Common myeloid progenitor, CD34-positive (primary cell): Measurements from ENCODE around the gene DIPK1A.

Source experiments
- CTCF ChIA-PET: fragments of 350-600 bp; sonication (Branson Sonifier 250); formaldehyde crosslinking; loops from one replicate; lab custom pipeline; 2021; ENCODE audit warnings: antibody characterized with exemption; lab: Charles Lee
- POLR2A ChIA-PET: fragments of 350-600 bp; sonication (Branson Sonifier 250); formaldehyde crosslinking; loops from one replicate; lab custom pipeline; 2021; ENCODE audit warnings: antibody characterized with exemption; lab: Charles Lee
- DNase-seq, 3 donors: peaks; one replicate each; pipeline versions ENCODE4 v3.0.0 to v3.0.0-alpha.2; 2013
- H3K27ac ChIP-seq, 2 experiments: 1 replicate in 1 of 2; 2 replicates in 1 of 2; pipeline ENCODE4 v1.7.0; 2013; ENCODE audit warnings: inconsistent platforms in 2 of 2, low read length in 2 of 2, mild to moderate bottlenecking in 2 of 2, low read depth in 1 of 2, moderate library complexity in 1 of 2; ENCODE audit not compliant: severe bottlenecking in 2 of 2, insufficient read depth in 1 of 2, poor library complexity in 1 of 2
- H3K27me3 ChIP-seq, 5 experiments: replicated peaks in 2 of 5; 1 replicate in 3 of 5; 2 replicates in 2 of 5; pipeline versions ENCODE4 v1.6.1 to v1.7.0; 2013; ENCODE audit warnings: low read length in 4 of 5, mild to moderate bottlenecking in 2 of 5, moderate library complexity in 2 of 5, inconsistent platforms in 1 of 5; ENCODE audit not compliant: insufficient read depth in 5 of 5, control insufficient read depth in 4 of 5
- H3K36me3 ChIP-seq, 4 experiments: 1 replicate in 2 of 4; 2 replicates in 2 of 4; pipeline versions ENCODE4 v1.6.1 to v1.7.0; 2013; ENCODE audit warnings: low read length in 3 of 4, control low read depth in 1 of 4, mild to moderate bottlenecking in 1 of 4; ENCODE audit not compliant: control insufficient read depth in 4 of 4, insufficient read depth in 4 of 4
- H3K4me1 ChIP-seq, 4 experiments: 1 replicate in 3 of 4; 2 replicates in 1 of 4; pipeline versions ENCODE4 v1.6.1 to v1.7.1; 2013; ENCODE audit warnings: low read length in 3 of 4, mild to moderate bottlenecking in 3 of 4, control low read depth in 1 of 4, inconsistent platforms in 1 of 4, moderate library complexity in 1 of 4; ENCODE audit not compliant: control insufficient read depth in 4 of 4, insufficient read depth in 4 of 4; ENCODE audit errors: control extremely low read depth in 1 of 4
- H3K4me3 ChIP-seq, 7 experiments: 1 replicate in 4 of 7; 2 replicates in 3 of 7; pipeline versions ENCODE4 v1.5.1 to v1.7.0; 2013; ENCODE audit warnings: mild to moderate bottlenecking in 7 of 7, low read length in 6 of 7, moderate library complexity in 6 of 7, inconsistent platforms in 2 of 7, low read depth in 2 of 7, control low read depth in 1 of 7; ENCODE audit not compliant: insufficient read depth in 4 of 7, control insufficient read depth in 1 of 7; ENCODE audit errors: extremely low read depth in 1 of 7
- H3K9me3 ChIP-seq, 5 experiments: 1 replicate in 4 of 5; 2 replicates in 1 of 5; pipeline versions ENCODE4 v1.6.1 to v1.7.1; 2013; ENCODE audit warnings: low read length in 4 of 5, mild to moderate bottlenecking in 2 of 5, inconsistent platforms in 1 of 5, low read depth in 1 of 5, moderate library complexity in 1 of 5; ENCODE audit not compliant: control insufficient read depth in 4 of 5, insufficient read depth in 2 of 5; ENCODE audit errors: control extremely low read depth in 1 of 5
- WGBS: methylation state at CpG from one replicate; pipeline ENCODE4 v1.1.5; 2013; ENCODE audit not compliant: insufficient coverage; 5-methylcytosine and 5-hydroxymethylcytosine counted together

DIPK1A gene

GRCh38 chr1:93001893-93002292 is 40.6 kb upstream of the DIPK1A start:
- Histone ChIP-seq H3K4me1 (no peaks in the 10 kb centered on the region), H3K9me3 (no peaks in the 10 kb centered on the region), H3K36me3 (no peaks in the 10 kb centered on the region), H3K4me3 (no peak overlapping the region), H3K27ac (no peak overlapping the region), H3K27me3 (peaks cover 0 to 3% (median 0%) of the 10 kb centered on the region in 5 experiments)
- DNase-seq: no peak
- POLR2A ChIA-PET: no interaction called here
- CTCF ChIA-PET: interaction anchor here (1.1 to 6.1 kb wide), 4 partner anchors 12 to 143 kb away, joined by 3 to 35 read pairs (median 4); no protein-coding TSS in a partner anchor

- H3K36me3 ChIP-seq: no peaks in the 10 kb centered on the region
- no peak for DNase-seq
- H3K27me3 ChIP-seq: peaks cover 0 to 3% (median 0%) of the 10 kb centered on the region in 5 experiments
- H3K4me3 ChIP-seq: no peak overlapping the region
- no peaks in the 10 kb centered on the region for H3K4me1 ChIP-seq
- WGBS: no CpG with 5 or more reads among the region's 2 CpGs
- H3K27ac ChIP-seq: no peak overlapping the region
- ChIA-PET POLR2A (no interaction called here), CTCF (interaction anchor here (1.0 to 6.1 kb wide), 4 partner anchors 23 to 142 kb away, joined by 3 to 35 read pairs (median 3); no protein-coding TSS in a partner anchor)
- no peaks in the 10 kb centered on the region for H3K9me3 ChIP-seq
Observed at GRCh38 chr1:93000751-93001175, 39.5 kb upstream of the DIPK1A start.

GRCh38 chr1:93000291-93000690 is 39.0 kb upstream of the DIPK1A start:
- no peak overlapping the region for H3K27ac ChIP-seq
- H3K4me3 ChIP-seq: no peak overlapping the region
- WGBS: no CpG with 5 or more reads among the region's 2 CpGs
- no peaks in the 10 kb centered on the region for H3K36me3 ChIP-seq
- ChIA-PET CTCF (interaction anchor here (6.1 kb wide), 1 partner anchor 142 kb away, joined by 35 read pairs; no protein-coding TSS in a partner anchor), POLR2A (no interaction called here)
- peaks cover 0 to 3% (median 0%) of the 10 kb centered on the region in 5 experiments for H3K27me3 ChIP-seq
- H3K9me3 ChIP-seq: no peaks in the 10 kb centered on the region
- DNase-seq: no peak
- H3K4me1 ChIP-seq: no peaks in the 10 kb centered on the region

- H3K4me3 ChIP-seq: no peak overlapping the region
- WGBS: 97% methylated on average over 3 of the region's 5 CpGs
- ChIA-PET CTCF (interaction anchor here (0.8 to 2.1 kb wide), 6 partner anchors 9 to 136 kb away, joined by 3 to 4 read pairs (median 3); no protein-coding TSS in a partner anchor), POLR2A (interaction anchor here (0.6 kb wide), 1 partner anchor 110 kb away, joined by 3 read pairs; no protein-coding TSS in a partner anchor)
- no peak for DNase-seq
- no peaks in the 10 kb centered on the region for H3K36me3 ChIP-seq
- no peaks in the 10 kb centered on the region for H3K4me1 ChIP-seq
- H3K9me3 ChIP-seq: no peaks in the 10 kb centered on the region
- peaks cover 0 to 3% (median 0%) of the 10 kb centered on the region in 5 experiments for H3K27me3 ChIP-seq
- H3K27ac ChIP-seq: no peak overlapping the region
Observed at GRCh38 chr1:92998821-92999220, 37.6 kb upstream of the DIPK1A start.

GRCh38 chr1:92995441-92996430 is 34.5 kb upstream of the DIPK1A start:
- CTCF ChIA-PET: interaction anchor here (1.1 to 3.8 kb wide), 5 partner anchors 35 to 139 kb away, joined by 3 to 76 read pairs (median 44); partner anchors contain the start of gene DIPK1A
- H3K9me3 ChIP-seq: no peaks in the 10 kb centered on the region
- POLR2A ChIA-PET: no interaction called here
- peaks cover 0 to 3% (median 0%) of the 10 kb centered on the region in 5 experiments for H3K27me3 ChIP-seq
- H3K4me1 ChIP-seq: peaks cover 1 to 10% (median 5%) of the 10 kb centered on the region in 4 experiments
- WGBS: 96% methylated on average over 5 of the region's 8 CpGs
- DNase-seq: no peak
- no peak overlapping the region for H3K4me3 ChIP-seq
- H3K27ac ChIP-seq: no peak overlapping the region
- H3K36me3 ChIP-seq: no peaks in the 10 kb centered on the region

GRCh38 chr1:92994105-92994712 is 32.9 kb upstream of the DIPK1A start:
- WGBS: no CpG with 5 or more reads among the region's 5 CpGs
- Histone ChIP-seq H3K9me3 (no peaks in the 10 kb centered on the region), H3K36me3 (no peaks in the 10 kb centered on the region), H3K27ac (no peak overlapping the region), H3K4me3 (no peak overlapping the region), H3K27me3 (no peaks in the 10 kb centered on the region), H3K4me1 (peaks cover 4 to 13% (median 10%) of the 10 kb centered on the region in 4 experiments)
- ChIA-PET POLR2A (no interaction called here), CTCF (interaction anchor here (0.5 to 3.8 kb wide), 39 partner anchors 10 to 1476 kb away, joined by 3 to 76 read pairs (median 4); partner anchors contain the start of genes DIPK1A and RPL5)
- peak; percentile 83 to 89 (median 89) for DNase-seq
